Measurements from ENCODE around the gene SGTA. TPM values are rescaled to one million over a fixed set of nuclear protein-coding genes. Genes with fewer than 3 reads are reported as not detected.

The SGTA gene
- total and polyA plus RNA-seq, 2 of the 13 experiments (the other 11 are each of a cell fraction or from before 2014, with no cell fraction given): 43.9 to 47.4 TPM

- TF ChIP-seq, protein P1, sequence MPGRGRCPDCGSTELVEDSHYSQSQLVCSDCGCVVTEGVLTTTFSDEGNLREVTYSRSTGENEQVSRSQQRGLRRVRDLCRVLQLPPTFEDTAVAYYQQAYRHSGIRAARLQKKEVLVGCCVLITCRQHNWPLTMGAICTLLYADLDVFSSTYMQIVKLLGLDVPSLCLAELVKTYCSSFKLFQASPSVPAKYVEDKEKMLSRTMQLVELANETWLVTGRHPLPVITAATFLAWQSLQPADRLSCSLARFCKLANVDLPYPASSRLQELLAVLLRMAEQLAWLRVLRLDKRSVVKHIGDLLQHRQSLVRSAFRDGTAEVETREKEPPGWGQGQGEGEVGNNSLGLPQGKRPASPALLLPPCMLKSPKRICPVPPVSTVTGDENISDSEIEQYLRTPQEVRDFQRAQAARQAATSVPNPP (CRISPR knock-in tag; IDR thresholded peaks at IDR 0.05): peak; percentile 91
- TF ChIP-seq CTCF (CRISPR knock-in tag; IDR thresholded peaks at IDR 0.05) (peak; percentile 77), ZNF550 (CRISPR knock-in tag; IDR thresholded peaks at IDR 0.05; ENCODE audit: borderline replicate concordance) (no peak), ZNF101 (CRISPR knock-in tag; IDR thresholded peaks at IDR 0.05; ENCODE audit: borderline replicate concordance, low read depth) (no peak), ZNF264 (CRISPR knock-in tag; IDR thresholded peaks at IDR 0.05) (peak; percentile 94), NR2F1 (CRISPR knock-in tag; IDR thresholded peaks at IDR 0.05) (peak; percentile 88 to 95), SIX1 (CRISPR knock-in tag; IDR thresholded peaks at IDR 0.05; ENCODE audit: borderline replicate concordance) (no peak; the same call in 1 of the 2 replicates), SMAD1 (CRISPR knock-in tag; IDR thresholded peaks at IDR 0.05; ENCODE audit: borderline replicate concordance, low read depth) (peak; percentile 51; the same call in 1 of the 2 replicates), ETV6 (CRISPR knock-in tag; conservative IDR thresholded peaks at IDR 0.05) (0 out of 2 replicates have a peak, but pooled peaks have one; percentile 36), ZNF281 (CRISPR knock-in tag; IDR thresholded peaks at IDR 0.05; ENCODE audit: borderline replicate concordance) (peak; percentile 47; the same call in 1 of the 2 replicates), SALL1 (CRISPR knock-in tag; IDR thresholded peaks at IDR 0.05) (peak; percentile 97), NRL (CRISPR knock-in tag; IDR thresholded peaks at IDR 0.05; ENCODE audit: borderline replicate concordance) (peak; percentile 94), TFE3 (CRISPR knock-in tag; IDR thresholded peaks at IDR 0.05) (peak; percentile 94), TCF12 (IDR thresholded peaks at IDR 0.05) (no peak), TCF12 (CRISPR knock-in tag; IDR thresholded peaks at IDR 0.05) (0 out of 2 replicates have a peak, but pooled peaks have one; percentile 44), ZNF775 (CRISPR knock-in tag; IDR thresholded peaks at IDR 0.05; ENCODE audit: borderline replicate concordance) (no peak), CC2D1A (CRISPR knock-in tag; IDR thresholded peaks at IDR 0.05) (no peak)
- TF ChIP-seq, protein P2, sequence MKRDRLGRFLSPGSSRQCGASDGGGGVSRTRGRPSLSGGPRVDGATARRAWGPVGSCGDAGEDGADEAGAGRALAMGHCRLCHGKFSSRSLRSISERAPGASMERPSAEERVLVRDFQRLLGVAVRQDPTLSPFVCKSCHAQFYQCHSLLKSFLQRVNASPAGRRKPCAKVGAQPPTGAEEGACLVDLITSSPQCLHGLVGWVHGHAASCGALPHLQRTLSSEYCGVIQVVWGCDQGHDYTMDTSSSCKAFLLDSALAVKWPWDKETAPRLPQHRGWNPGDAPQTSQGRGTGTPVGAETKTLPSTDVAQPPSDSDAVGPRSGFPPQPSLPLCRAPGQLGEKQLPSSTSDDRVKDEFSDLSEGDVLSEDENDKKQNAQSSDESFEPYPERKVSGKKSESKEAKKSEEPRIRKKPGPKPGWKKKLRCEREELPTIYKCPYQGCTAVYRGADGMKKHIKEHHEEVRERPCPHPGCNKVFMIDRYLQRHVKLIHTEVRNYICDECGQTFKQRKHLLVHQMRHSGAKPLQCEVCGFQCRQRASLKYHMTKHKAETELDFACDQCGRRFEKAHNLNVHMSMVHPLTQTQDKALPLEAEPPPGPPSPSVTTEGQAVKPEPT (CRISPR knock-in tag; IDR thresholded peaks at IDR 0.05; ENCODE audit: low read depth): no peak
Measured at GRCh38 chr19:2782936-2783780, at the start of gene SGTA (continued).

All from HepG2 (cell line).